H1 (cell line): Measurements from ENCODE around the gene PPM1D. TPM values are rescaled to one million over a fixed set of nuclear protein-coding genes. Genes with fewer than 3 reads are reported as not detected.

Experiments
- CTCF ChIA-PET: fragments of 300-600 bp; sonication (Branson Sonifier 250); formaldehyde crosslinking; loops from one replicate; lab custom pipeline; 2021; ENCODE audit not compliant: partially characterized antibody; lab: Charles Lee
- POLR2A ChIA-PET: fragments of 300-600 bp; sonication (Branson Sonifier 250); formaldehyde crosslinking; loops from one replicate; lab custom pipeline; 2021; ENCODE audit warnings: inconsistent platforms; ENCODE audit not compliant: partially characterized antibody; lab: Charles Lee
- DNase-seq, 2 experiments: peaks; one replicate each; pipeline versions ENCODE4 v3.0.0 to v3.0.0-alpha.2; 2010 to 2022; ENCODE audit warnings: low spot score in 2 of 2, low read depth in 1 of 2, mixed read lengths in 1 of 2
- FAIRE-seq: peaks from 2 replicates; lab custom pipeline; 2011; peaks lifted over from hg19 to GRCh38; lab: Jason Lieb, UNC
- H2AFZ ChIP-seq: 2 replicates; pipeline ENCODE4 v1.8.1; 2012; ENCODE audit warnings: low read length, inconsistent platforms
- H2AK5ac ChIP-seq: 2 replicates; pipeline ENCODE4 v1.6.1; 2013; ENCODE audit warnings: low read depth, low read length
- H2BK120ac ChIP-seq: replicated peaks from 2 replicates; pipeline ENCODE3; 2013; ENCODE audit warnings: low read depth, low read length, inconsistent platforms
- H2BK12ac ChIP-seq: 2 replicates; pipeline ENCODE4 v1.6.1; 2013; ENCODE audit warnings: low read depth, low read length
- H2BK15ac ChIP-seq: 2 replicates; pipeline ENCODE4 v1.6.1; 2013; ENCODE audit warnings: low read length
- H2BK20ac ChIP-seq: 2 replicates; pipeline ENCODE4 v1.6.1; 2013; ENCODE audit warnings: low read length
- H2BK5ac ChIP-seq: 2 replicates; pipeline ENCODE4 v1.6.1; 2013; ENCODE audit warnings: low read depth, low read length
- H3K14ac ChIP-seq: 2 replicates; pipeline ENCODE4 v1.6.1; 2013; ENCODE audit warnings: inconsistent platforms; ENCODE audit not compliant: insufficient read length
- H3K18ac ChIP-seq: 2 replicates; pipeline ENCODE4 v1.6.1; 2013; ENCODE audit warnings: low read length; ENCODE audit errors: extremely low read depth
- H3K23ac ChIP-seq: 2 replicates; pipeline ENCODE4 v1.6.1; 2013; ENCODE audit warnings: inconsistent platforms; ENCODE audit not compliant: insufficient read length
- H3K23me2 ChIP-seq: 2 replicates; pipeline ENCODE4 v1.6.1; 2013; ENCODE audit warnings: low read depth, low read length
- H3K27ac ChIP-seq: 2 replicates; pipeline ENCODE4 v1.6.1; 2011; ENCODE audit warnings: low read depth, low read length, inconsistent platforms
- H3K27me3 ChIP-seq, 4 experiments: replicated peaks in 1 of 4; 1 replicate in 1 of 4; 2 replicates in 3 of 4; pipeline versions ENCODE4 v1.6.1 to v1.8.1; 2011 to 2013; ENCODE audit warnings: low read length in 3 of 4, mild to moderate bottlenecking in 3 of 4, inconsistent platforms in 2 of 4, mixed read lengths in 2 of 4, moderate library complexity in 1 of 4; ENCODE audit not compliant: control insufficient read depth in 3 of 4, insufficient read depth in 3 of 4; ENCODE audit errors: extremely low read depth in 1 of 4
- H3K36me3 ChIP-seq, 4 experiments: 2 replicates each; pipeline versions ENCODE4 v1.6.1 to v1.8.1; 2011 to 2013; ENCODE audit warnings: mild to moderate bottlenecking in 4 of 4, low read length in 3 of 4, moderate library complexity in 2 of 4, control low read depth in 1 of 4, inconsistent platforms in 1 of 4; ENCODE audit not compliant: insufficient read depth in 4 of 4, control insufficient read depth in 2 of 4
- H3K4ac ChIP-seq: replicated peaks from 2 replicates; pipeline ENCODE3; 2013; ENCODE audit warnings: low read length, low read depth, mixed read lengths, inconsistent platforms; ENCODE audit not compliant: insufficient read length
- H3K4me1 ChIP-seq, 4 experiments: replicated peaks in 1 of 4; 1 replicate in 1 of 4; 2 replicates in 3 of 4; pipeline versions ENCODE4 v1.6.1 to v1.8.1; 2011 to 2013; ENCODE audit warnings: low read length in 3 of 4, inconsistent platforms in 2 of 4, mixed read lengths in 1 of 4; ENCODE audit not compliant: insufficient read depth in 4 of 4, control insufficient read depth in 3 of 4
- H3K4me2 ChIP-seq, 2 experiments: 2 replicates each; pipeline versions ENCODE4 v1.6.1 to v1.8.1; 2011 to 2013; ENCODE audit warnings: low read depth in 2 of 2, low read length in 2 of 2, control low read depth in 1 of 2, inconsistent platforms in 1 of 2, mild to moderate bottlenecking in 1 of 2; ENCODE audit not compliant: insufficient read depth in 1 of 2
- H3K4me3 ChIP-seq, 4 experiments: fragments of 200-600, 300-600 bp in 1 of 4; sonication (generic), shearing (Covaris generic), sonication (Bioruptor Twin) in 1 of 4; 2 replicates each; pipeline versions ENCODE4 v1.5.1 to v1.8.1; 2011 to 2016; ENCODE audit warnings: low read length in 4 of 4, low read depth in 3 of 4, control low read depth in 2 of 4, inconsistent platforms in 2 of 4, mild to moderate bottlenecking in 2 of 4, mixed read lengths in 1 of 4, moderate library complexity in 1 of 4; ENCODE audit not compliant: insufficient read depth in 2 of 4; ENCODE audit errors: extremely low read depth in 1 of 4
- H3K56ac ChIP-seq: replicated peaks from 2 replicates; pipeline ENCODE3; 2013; ENCODE audit warnings: low read depth, mild to moderate bottlenecking, mixed read lengths, low read length, inconsistent platforms; ENCODE audit not compliant: insufficient read length
- H3K79me1 ChIP-seq: 2 replicates; pipeline ENCODE4 v1.6.1; 2013; ENCODE audit warnings: low read depth, low read length, control low read depth
- H3K79me2 ChIP-seq, 2 experiments: 2 replicates each; pipeline versions ENCODE4 v1.6.1 to v1.8.1; 2012 to 2013; ENCODE audit warnings: low read length in 2 of 2, mild to moderate bottlenecking in 2 of 2, inconsistent platforms in 1 of 2; ENCODE audit not compliant: insufficient read depth in 2 of 2, control insufficient read depth in 1 of 2
- H3K9ac ChIP-seq, 4 experiments: replicated peaks in 1 of 4; 1 replicate in 1 of 4; 2 replicates in 3 of 4; pipeline versions ENCODE4 v1.6.1 to v1.8.1; 2011 to 2013; ENCODE audit warnings: low read depth in 3 of 4, low read length in 3 of 4, control low read depth in 2 of 4, mild to moderate bottlenecking in 2 of 4, moderate library complexity in 2 of 4, inconsistent platforms in 1 of 4; ENCODE audit errors: extremely low read depth in 1 of 4
- H3K9me3 ChIP-seq, 2 experiments: 2 replicates each; pipeline versions ENCODE4 v1.6.1 to v1.8.1; 2012 to 2013; ENCODE audit warnings: mild to moderate bottlenecking in 2 of 2, moderate library complexity in 2 of 2, control low read depth in 1 of 2, inconsistent platforms in 1 of 2, low read depth in 1 of 2, low read length in 1 of 2, mixed read lengths in 1 of 2; ENCODE audit not compliant: insufficient read depth in 2 of 2
- H4K20me1 ChIP-seq, 2 experiments: replicated peaks in 1 of 2; 2 replicates each; pipeline versions ENCODE3 to v1.8.1; 2011 to 2013; ENCODE audit warnings: inconsistent platforms in 2 of 2, low read length in 2 of 2, mild to moderate bottlenecking in 1 of 2; ENCODE audit not compliant: insufficient read depth in 2 of 2, control insufficient read depth in 1 of 2
- H4K5ac ChIP-seq: 2 replicates; pipeline ENCODE4 v1.6.1; 2013; ENCODE audit warnings: low read length, low read depth, mixed read lengths, inconsistent platforms; ENCODE audit not compliant: insufficient read length
- H4K8ac ChIP-seq: 2 replicates; pipeline ENCODE4 v1.8.0; 2013; ENCODE audit warnings: mild to moderate bottlenecking, moderate library complexity, low read length, inconsistent platforms; ENCODE audit not compliant: insufficient read depth; ENCODE audit errors: extremely low read depth
- H4K91ac ChIP-seq: replicated peaks from 2 replicates; pipeline ENCODE3; 2013; ENCODE audit warnings: low read length, mixed read lengths, inconsistent platforms; ENCODE audit not compliant: insufficient read length
- CEBPB ChIP-seq: IDR thresholded peaks from 2 replicates; pipeline ENCODE4 v1.6.1; 2012; ENCODE audit warnings: low read depth, low read length
- KDM4A ChIP-seq: IDR thresholded peaks from one replicate; pipeline ENCODE4 v1.7.1; 2012; ENCODE audit warnings: low read depth, mild to moderate bottlenecking, moderate library complexity, low read length, inconsistent platforms; ENCODE audit not compliant: severe bottlenecking
- NRF1 ChIP-seq: IDR thresholded peaks from 2 replicates; pipeline ENCODE4 v1.6.1; 2011; ENCODE audit warnings: mild to moderate bottlenecking, low read depth, low read length, improper control_type of control experiment
- SAP30 ChIP-seq: fragments of 300-600 bp; sonication (generic); IDR thresholded peaks from 2 replicates; pipeline ENCODE4 v1.7.1; 2012; ENCODE audit warnings: low read length, moderate library complexity, mild to moderate bottlenecking, inconsistent platforms; ENCODE audit not compliant: insufficient read depth, insufficient replicate concordance
- SIN3A ChIP-seq, 2 experiments: IDR thresholded peaks in 1 of 2; conservative IDR thresholded peaks in 1 of 2; 2 replicates each; pipeline ENCODE4 v1.6.1; 2011 to 2012; ENCODE audit warnings: low read length in 2 of 2, improper control_type of control experiment in 1 of 2, low read depth in 1 of 2, mild to moderate bottlenecking in 1 of 2
- TAF1 ChIP-seq: IDR thresholded peaks from 2 replicates; pipeline ENCODE4 v1.6.1; 2011; ENCODE audit warnings: mild to moderate bottlenecking, low read depth, low read length
- TEAD4 ChIP-seq: IDR thresholded peaks from 2 replicates; pipeline ENCODE4 v1.6.1; 2012; ENCODE audit warnings: low read depth, low read length, inconsistent platforms, mixed read lengths
- WGBS, 2 experiments: shearing (Covaris generic) in 1 of 2; methylation state at CpG; one replicate each; pipeline versions ENCODE4 v1.1.6 to v1.1.7; 2013 to 2015; ENCODE audit warnings: low lambda C conversion rate in 2 of 2, mixed read lengths in 2 of 2, inconsistent platforms in 1 of 2, low coverage in 1 of 2, missing lambda C conversion rate in 1 of 2; ENCODE audit not compliant: insufficient replicate concordance in 2 of 2, insufficient coverage in 1 of 2, insufficient read length in 1 of 2; ENCODE audit errors: extremely low coverage in 1 of 2, missing lambda C conversion rate in 1 of 2; 5-methylcytosine and 5-hydroxymethylcytosine counted together
- polyA plus RNA-seq, 7 experiments: library from polyadenylated mRNA; depleted of rRNA in 3 of 7; stranded (reverse) in 5 of 7; unstranded in 2 of 7; fragments of >200 nt in 5 of 7; fragments of 200-250 nt in 2 of 7; gene quantifications; 1 replicate in 5 of 7; 2 replicates in 1 of 7; 4 replicates in 1 of 7; pipeline versions ENCODE4 v1.2.1 to v1.2.3, GENCODE V29; 2011 to 2013; ENCODE audit warnings: missing spikeins in 2 of 7, mixed read lengths in 2 of 7
- total RNA-seq: library from RNA; stranded (reverse); fragmentation: NEBNext Ultra II Directional; extraction: Animal tissue kit (Norgen Biotek cat#: 25700); gene quantifications from 2 replicates; pipeline ENCODE4 v1.2.1, GENCODE V29; 2021
- TF ChIP-seq, protein P1 (sequence below): IDR thresholded peaks from 2 replicates; pipeline ENCODE4 v1.6.1; 2012; ENCODE audit warnings: low read length, inconsistent platforms

The PPM1D gene
- total and polyA plus RNA-seq, 2 of the 8 experiments (the other 6 are each of a cell fraction or from before 2014, with no cell fraction given) = 5.0 to 16.7 TPM

GRCh38 chr17:60665602-60666001, 65.6 kb downstream of the PPM1D start:
- CTCF ChIA-PET = no interaction called here
- TF ChIP-seq, protein P1, sequence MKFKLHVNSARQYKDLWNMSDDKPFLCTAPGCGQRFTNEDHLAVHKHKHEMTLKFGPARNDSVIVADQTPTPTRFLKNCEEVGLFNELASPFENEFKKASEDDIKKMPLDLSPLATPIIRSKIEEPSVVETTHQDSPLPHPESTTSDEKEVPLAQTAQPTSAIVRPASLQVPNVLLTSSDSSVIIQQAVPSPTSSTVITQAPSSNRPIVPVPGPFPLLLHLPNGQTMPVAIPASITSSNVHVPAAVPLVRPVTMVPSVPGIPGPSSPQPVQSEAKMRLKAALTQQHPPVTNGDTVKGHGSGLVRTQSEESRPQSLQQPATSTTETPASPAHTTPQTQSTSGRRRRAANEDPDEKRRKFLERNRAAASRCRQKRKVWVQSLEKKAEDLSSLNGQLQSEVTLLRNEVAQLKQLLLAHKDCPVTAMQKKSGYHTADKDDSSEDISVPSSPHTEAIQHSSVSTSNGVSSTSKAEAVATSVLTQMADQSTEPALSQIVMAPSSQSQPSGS = no peak
- TF ChIP-seq CEBPB = no peak
- no peak for TF ChIP-seq SAP30
- TF ChIP-seq TAF1 = no peak
- no peak for TF ChIP-seq SIN3A (conservative IDR thresholded peaks at IDR 0.05 in 1 of 2, IDR thresholded peaks at IDR 0.05 in 1 of 2; ENCODE audit: low read depth in 1 of 2, low read length in 2 of 2)
- no peak for TF ChIP-seq TEAD4
- no peak for TF ChIP-seq NRF1
- TF ChIP-seq KDM4A = no peak
- TF ChIP-seq, all 59 proteins: peak for 0
- no peak for FAIRE-seq
- Histone ChIP-seq H4K20me1 (no peaks in the 10 kb centered on the region), H4K5ac (no peak overlapping the region), H3K27ac (no peak overlapping the region), H2BK12ac (no peak overlapping the region), H3K4me1 (no peaks in the 10 kb centered on the region), H3K14ac (no peak overlapping the region), H3K4me2 (no peak overlapping the region), H3K18ac (no peak overlapping the region), H2AK5ac (no peak overlapping the region), H3K79me2 (no peaks in the 10 kb centered on the region), H3K9ac (no peak overlapping the region), H3K79me1 (no peaks in the 10 kb centered on the region; the same call in 1 of the 2 replicates), H3K56ac (no peak overlapping the region), H3K23ac (no peak overlapping the region), H2BK120ac (no peak overlapping the region), H2AFZ (no peak overlapping the region), H4K91ac (no peak overlapping the region), H3K4ac (no peak overlapping the region), H3K4me3 (no peak overlapping the region), H2BK20ac (no peak overlapping the region), H2BK5ac (no peak overlapping the region), H3K23me2 (no peaks in the 10 kb centered on the region), H3K36me3 (peaks cover 0 to 12% (median 0%) of the 10 kb centered on the region in 4 experiments; a peak in 2 of 8 replicates), H2BK15ac (no peak overlapping the region), H4K8ac (0 out of 2 replicates have a peak overlapping the region, but pooled peaks have one; percentile 28), H3K27me3 (no peaks in the 10 kb centered on the region), H3K9me3 (no peaks in the 10 kb centered on the region)
- 90% methylated on average over 5 of the region's 5 CpGs; no CpG with 5 or more reads in 1 of the 2 experiments for WGBS, 2 experiments
- no peak for DNase-seq
- POLR2A ChIA-PET = no interaction called here
